ENCODE results near the gene SERPINE3. TPM values are rescaled to one million over a fixed set of nuclear protein-coding genes. Genes with fewer than 3 reads are reported as not detected.

Gene SERPINE3
- total RNA-seq (not detected), polyA plus RNA-seq (under 1 TPM in 1 of 3 donors, not detected in 2; 0.03 TPM)
- long read RNA-seq, donor 1 = 0 reads
- long read RNA-seq, donor 2 = 0 reads

- 62 to 80% (median 72%) methylated on average over 11 of the region's 11 CpGs for WGBS, 3 donors
- Histone ChIP-seq H3K4me1 (no peaks in the 10 kb centered on the region), H3K9me3 (no peaks in the 10 kb centered on the region), H3K36me3 (ENCODE audit: insufficient read depth in 1 of 2, low read depth in 1 of 2) (no peaks in the 10 kb centered on the region), H3K27me3 (ENCODE audit: insufficient read depth in 3 of 3, low read length in 2 of 3) (no peaks in the 10 kb centered on the region), H3K4me3 (no peak within 1 kb of the TSS), H3K27ac (no peak within 1 kb of the TSS)
- no peak for TF ChIP-seq CTCF (IDR thresholded peaks at IDR 0.05)
- ATAC-seq (no peak), DNase-seq (no peak)
- intact Hi-C loops (cut with DNase I) = no loop called here
Observed at GRCh38 chr13:51339354-51339753, at the start of gene SERPINE3. SERPINE3 (plus strand) TSS chr13:51339691; CDS start chr13:51341092, 1,401 bp downstream.

DNA sequence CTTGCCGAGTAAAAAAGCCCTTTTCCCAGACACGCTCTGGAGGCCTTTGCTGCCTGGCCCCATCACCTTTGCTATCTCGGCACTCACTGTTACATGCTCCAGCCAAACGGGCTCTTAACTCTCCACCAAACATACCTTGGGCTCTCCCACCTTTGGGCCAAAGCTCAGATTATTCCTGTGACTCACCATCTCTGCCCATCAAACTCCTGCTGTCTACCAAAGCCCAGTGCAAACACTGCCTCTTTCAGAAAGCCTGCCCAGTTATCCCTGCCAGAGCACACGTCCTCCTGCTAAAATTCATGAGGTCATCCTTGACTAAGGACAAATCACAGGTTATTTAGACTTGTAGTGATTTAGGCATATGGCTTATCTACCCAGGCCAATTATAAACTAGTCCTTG, 48.1 kb upstream of the SERPINE3 start:
- H3K36me3 ChIP-seq (ENCODE audit: insufficient read depth in 1 of 2, low read depth in 1 of 2) = no peaks in the 10 kb centered on the region
- intact Hi-C loops (cut with DNase I) = no loop called here
- TF ChIP-seq CTCF (IDR thresholded peaks at IDR 0.05) = no peak
- DNase-seq (no peak), ATAC-seq (no peak)
- H3K4me1 ChIP-seq = no peaks in the 10 kb centered on the region
- H3K4me3 ChIP-seq = no peak overlapping the region
- no peaks in the 10 kb centered on the region for H3K27me3 ChIP-seq (ENCODE audit: insufficient read depth in 3 of 3, low read length in 2 of 3)
- H3K27ac ChIP-seq = no peak overlapping the region
- no peaks in the 10 kb centered on the region for H3K9me3 ChIP-seq
- 75 to 84% (median 82%) methylated on average over 5 of the region's 5 CpGs for WGBS, 3 donors

- ATAC-seq (no peak), DNase-seq (no peak)
- TF ChIP-seq CTCF (IDR thresholded peaks at IDR 0.05) = no peak
- Histone ChIP-seq H3K27ac (no peak overlapping the region), H3K9me3 (no peaks in the 10 kb centered on the region), H3K4me3 (no peak overlapping the region), H3K36me3 (ENCODE audit: insufficient read depth in 1 of 2, low read depth in 1 of 2) (no peaks in the 10 kb centered on the region), H3K27me3 (ENCODE audit: insufficient read depth in 3 of 3, low read length in 2 of 3) (no peaks in the 10 kb centered on the region), H3K4me1 (no peaks in the 10 kb centered on the region)
- WGBS, 3 donors = 54 to 72% (median 62%) methylated on average over 6 of the region's 6 CpGs
- intact Hi-C loops (cut with DNase I) = no loop called here
Observed at GRCh38 chr13:51292000-51292565, 47.4 kb upstream of the SERPINE3 start.

DNA sequence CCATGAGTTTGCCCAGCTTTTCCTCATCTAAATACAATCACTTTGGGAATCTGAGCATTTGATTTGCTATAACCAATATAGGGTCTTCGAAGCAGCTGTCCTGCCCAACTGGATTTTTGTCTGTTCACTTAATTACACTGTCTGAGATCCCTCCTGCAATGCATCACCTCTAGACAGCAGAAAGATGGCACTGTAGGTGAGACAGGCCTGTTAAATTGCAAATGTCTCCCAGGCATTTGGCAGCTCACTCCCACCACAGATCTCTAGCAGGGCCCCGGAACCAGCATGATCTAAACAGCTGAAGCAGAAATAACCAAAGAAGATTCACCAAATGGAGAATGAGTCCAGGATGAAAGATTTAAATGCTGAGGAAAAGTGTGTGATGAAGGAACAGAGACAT, 41.9 kb upstream of the SERPINE3 start:
- intact Hi-C loops (cut with DNase I) = no loop called here
- ATAC-seq = no peak
- H3K36me3 ChIP-seq (ENCODE audit: insufficient read depth in 1 of 2, low read depth in 1 of 2) = no peaks in the 10 kb centered on the region
- H3K4me3 ChIP-seq = no peak overlapping the region
- H3K27me3 ChIP-seq (ENCODE audit: insufficient read depth in 3 of 3, low read length in 2 of 3) = no peaks in the 10 kb centered on the region
- H3K4me1 ChIP-seq = no peaks in the 10 kb centered on the region
- no peak overlapping the region for H3K27ac ChIP-seq
- no peak for DNase-seq
- 89 to 93% (median 91%) methylated on average over 2 of the region's 2 CpGs for WGBS, 3 donors
- no peaks in the 10 kb centered on the region for H3K9me3 ChIP-seq
- TF ChIP-seq CTCF (IDR thresholded peaks at IDR 0.05) = no peak

DNA sequence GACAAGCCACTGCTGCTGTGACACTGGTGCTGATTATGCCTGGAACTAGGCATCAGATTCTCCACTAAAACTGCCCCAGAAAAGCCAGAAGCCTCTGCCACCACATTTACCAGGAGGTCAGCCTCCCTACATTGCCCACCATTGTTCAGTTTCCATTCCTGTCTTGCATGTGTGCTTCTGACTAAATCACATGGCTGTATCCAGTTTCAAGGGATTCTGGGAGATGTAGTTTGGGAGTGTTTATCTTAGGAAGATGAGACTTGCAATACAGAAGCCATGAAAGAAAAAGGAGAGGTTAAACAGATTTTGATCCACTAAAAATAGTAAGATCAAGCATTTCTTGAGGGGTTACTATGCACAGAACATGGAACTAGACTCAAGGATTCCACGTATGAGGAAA, 40.7 kb upstream of the SERPINE3 start:
- Histone ChIP-seq H3K9me3 (no peaks in the 10 kb centered on the region), H3K36me3 (ENCODE audit: insufficient read depth in 1 of 2, low read depth in 1 of 2) (no peaks in the 10 kb centered on the region), H3K4me3 (no peak overlapping the region), H3K27ac (no peak overlapping the region), H3K4me1 (no peaks in the 10 kb centered on the region), H3K27me3 (ENCODE audit: insufficient read depth in 3 of 3, low read length in 2 of 3) (no peaks in the 10 kb centered on the region)
- no peak for ATAC-seq
- no peak for DNase-seq
- intact Hi-C loops (cut with DNase I) = no loop called here
- TF ChIP-seq CTCF (IDR thresholded peaks at IDR 0.05) = no peak
- 75 to 89% (median 87%) methylated on average over 1 of the region's 1 CpG for WGBS, 3 donors

All from psoas muscle (tissue), 8 donors.